Stimulated activated CD4-positive, alpha-beta T cell treated with anti-CD3 and anti-CD28 coated beads, Interleukin-2, amount 100 ng/mL, for 24 hours (primary cell): ENCODE data around the gene KRTCAP3.
"Not testable (repeated sequence)": the region's sequence is repeated elsewhere in the genome, so short reads cannot be mapped to it uniquely, and the experiment has no call there.

ENCODE experiments used
- DNase-seq, 2 donors: peaks; one replicate each; pipeline ENCODE4 v3.0.0-alpha.2; 2020

The KRTCAP3 gene, protein sequence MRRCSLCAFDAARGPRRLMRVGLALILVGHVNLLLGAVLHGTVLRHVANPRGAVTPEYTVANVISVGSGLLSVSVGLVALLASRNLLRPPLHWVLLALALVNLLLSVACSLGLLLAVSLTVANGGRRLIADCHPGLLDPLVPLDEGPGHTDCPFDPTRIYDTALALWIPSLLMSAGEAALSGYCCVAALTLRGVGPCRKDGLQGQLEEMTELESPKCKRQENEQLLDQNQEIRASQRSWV

DNA sequence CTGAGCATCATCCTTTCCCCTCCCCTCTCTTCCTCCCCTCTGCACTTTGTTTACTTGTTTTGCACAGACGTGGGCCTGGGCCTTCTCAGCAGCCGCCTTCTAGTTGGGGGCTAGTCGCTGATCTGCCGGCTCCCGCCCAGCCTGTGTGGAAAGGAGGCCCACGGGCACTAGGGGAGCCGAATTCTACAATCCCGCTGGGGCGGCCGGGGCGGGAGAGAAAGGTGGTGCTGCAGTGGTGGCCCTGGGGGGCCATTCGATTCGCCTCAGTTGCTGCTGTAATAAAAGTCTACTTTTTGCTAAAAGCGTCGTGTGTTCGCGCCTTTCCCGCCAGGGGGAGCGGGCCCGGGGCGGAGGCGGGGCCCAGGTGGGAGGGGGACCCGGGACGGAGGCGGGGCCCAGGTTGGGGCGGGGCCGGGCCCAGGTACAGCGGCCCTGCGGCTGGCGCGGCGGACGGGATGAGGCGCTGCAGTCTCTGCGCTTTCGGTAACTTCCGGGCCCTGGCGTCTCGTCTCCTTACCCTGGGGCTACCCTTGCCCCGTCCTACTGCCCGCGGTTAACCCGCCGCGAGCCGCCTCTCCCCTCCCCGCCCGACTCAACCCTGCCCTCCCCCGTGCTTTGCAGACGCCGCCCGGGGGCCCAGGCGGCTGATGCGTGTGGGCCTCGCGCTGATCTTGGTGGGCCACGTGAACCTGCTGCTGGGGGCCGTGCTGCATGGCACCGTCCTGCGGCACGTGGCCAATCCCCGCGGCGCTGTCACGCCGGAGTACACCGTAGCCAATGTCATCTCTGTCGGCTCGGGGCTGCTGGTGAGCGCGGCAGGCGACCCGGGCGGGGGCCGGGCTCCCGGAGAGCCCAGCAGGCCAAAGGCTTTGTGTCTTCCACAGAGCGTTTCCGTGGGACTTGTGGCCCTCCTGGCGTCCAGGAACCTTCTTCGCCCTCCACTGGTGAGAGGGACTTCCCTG, at the start of gene KRTCAP3:
Gene KRTCAP3, plus strand, starts transcription at position 424 of the 962 bp plus-strand sequence. Its CDS starts 32 bp downstream, at position 456.
- DNase-seq, result peak; percentile 31 to 42

DNA sequence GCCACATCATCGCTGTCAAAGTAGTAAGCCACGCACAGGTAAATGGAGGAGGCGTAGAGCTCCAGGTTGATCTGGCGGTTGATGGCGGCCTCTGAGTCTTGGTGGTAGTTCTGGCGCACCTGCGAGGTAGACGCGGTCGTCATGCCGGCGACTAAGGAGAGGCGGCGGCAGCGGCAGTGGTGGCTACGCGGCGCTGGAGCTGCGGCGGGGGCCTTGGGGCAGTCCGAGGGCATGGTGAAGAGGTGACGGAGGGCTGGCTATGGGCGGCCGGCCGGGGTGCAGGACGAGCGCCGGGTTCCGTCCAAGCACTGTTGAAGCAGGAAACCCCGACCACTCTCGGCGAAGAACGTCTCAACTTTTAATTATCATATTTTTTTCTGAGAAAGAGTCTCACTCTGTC, 49.0 kb upstream of the KRTCAP3 start:
- DNase-seq, result no peak

DNA sequence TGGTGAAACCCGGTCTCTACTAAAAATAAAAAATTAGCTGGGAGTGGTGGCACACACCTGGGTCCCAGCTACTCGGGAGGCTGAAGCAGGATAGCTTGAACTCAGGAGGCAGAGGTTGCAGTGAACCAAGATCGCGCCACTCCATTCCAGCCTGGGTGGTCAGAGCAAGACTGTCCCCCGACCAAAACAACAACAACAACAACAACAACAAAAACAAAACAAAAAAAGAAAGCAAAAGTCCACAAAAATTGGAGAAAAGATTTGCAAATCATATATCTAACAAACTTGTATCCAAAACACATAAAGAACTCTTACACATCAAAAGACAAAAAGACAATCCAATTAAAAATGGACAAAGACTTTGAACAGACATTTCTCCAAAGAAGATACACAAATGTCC, 43.2 kb upstream of the KRTCAP3 start:
- DNase-seq, result no peak

DNA sequence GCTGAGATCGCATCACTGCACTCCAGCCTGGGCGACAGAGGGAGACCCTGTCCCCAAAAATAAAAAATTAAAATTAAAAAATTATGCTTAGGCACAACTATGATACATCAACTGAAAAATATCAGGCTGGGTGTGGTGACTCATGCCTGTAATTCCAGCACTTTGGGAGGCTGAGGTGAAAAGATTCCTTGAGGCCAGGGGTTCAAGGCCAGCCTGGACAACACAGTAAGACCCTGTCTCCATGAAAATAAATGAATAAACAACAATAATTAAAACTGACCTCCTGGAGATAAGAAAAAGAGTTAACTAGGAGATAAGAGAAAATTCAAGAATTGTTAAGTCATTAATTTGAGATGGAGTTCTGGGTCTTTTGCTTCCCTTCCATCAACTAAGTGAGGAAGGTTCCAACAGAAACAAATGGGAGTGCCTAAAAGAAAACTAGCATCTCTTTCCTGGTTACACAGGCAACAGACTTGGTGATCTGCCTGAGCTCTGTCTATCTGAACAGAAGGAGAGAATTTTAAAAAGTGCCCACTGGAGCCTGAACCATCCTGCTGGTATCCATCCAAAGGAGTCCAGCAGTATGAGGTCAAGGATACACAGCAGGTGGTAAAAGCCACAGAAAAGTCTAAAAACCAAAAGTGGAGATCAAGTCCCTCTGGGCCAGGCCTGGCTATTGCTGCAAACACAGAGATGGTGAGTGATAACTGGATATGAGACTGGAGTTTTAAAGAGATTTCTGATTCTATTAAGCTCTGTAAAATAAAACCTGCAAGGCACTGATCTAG, 41.6 kb upstream of the KRTCAP3 start:
- DNase-seq, result no peak

DNA sequence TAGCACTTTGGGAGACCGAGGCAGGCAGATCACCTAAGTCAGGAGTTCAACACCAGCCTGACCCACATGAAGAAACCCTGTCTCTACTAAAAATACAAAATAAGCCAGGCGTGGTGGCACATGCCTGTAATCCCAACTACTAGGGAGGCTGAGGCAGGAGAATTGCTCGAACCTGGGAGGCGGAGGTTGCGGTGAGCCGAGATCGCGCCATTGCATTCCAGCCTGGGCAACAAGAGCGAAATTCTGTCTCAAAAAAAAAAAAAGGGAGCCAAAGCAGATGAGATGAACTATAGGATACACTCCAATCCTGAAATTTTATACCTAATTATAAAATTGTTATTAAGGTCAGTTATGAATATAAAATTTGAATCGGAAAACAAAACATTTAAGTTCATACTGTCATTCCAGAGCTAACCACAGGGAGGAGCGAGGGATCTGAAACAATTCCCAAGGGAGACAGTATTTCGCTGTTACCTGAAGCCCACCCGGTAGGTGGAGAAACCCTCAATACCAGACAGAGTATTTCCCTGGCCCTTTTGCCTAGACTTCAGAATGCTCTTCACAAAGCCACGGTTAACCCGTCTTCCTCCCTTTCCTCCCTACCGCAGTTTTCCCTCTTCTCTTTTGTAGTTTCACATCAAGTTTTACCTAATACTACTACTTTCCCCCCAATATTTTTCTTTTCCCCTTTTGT, 34.2 kb upstream of the KRTCAP3 start:
- DNase-seq, result no peak

DNA sequence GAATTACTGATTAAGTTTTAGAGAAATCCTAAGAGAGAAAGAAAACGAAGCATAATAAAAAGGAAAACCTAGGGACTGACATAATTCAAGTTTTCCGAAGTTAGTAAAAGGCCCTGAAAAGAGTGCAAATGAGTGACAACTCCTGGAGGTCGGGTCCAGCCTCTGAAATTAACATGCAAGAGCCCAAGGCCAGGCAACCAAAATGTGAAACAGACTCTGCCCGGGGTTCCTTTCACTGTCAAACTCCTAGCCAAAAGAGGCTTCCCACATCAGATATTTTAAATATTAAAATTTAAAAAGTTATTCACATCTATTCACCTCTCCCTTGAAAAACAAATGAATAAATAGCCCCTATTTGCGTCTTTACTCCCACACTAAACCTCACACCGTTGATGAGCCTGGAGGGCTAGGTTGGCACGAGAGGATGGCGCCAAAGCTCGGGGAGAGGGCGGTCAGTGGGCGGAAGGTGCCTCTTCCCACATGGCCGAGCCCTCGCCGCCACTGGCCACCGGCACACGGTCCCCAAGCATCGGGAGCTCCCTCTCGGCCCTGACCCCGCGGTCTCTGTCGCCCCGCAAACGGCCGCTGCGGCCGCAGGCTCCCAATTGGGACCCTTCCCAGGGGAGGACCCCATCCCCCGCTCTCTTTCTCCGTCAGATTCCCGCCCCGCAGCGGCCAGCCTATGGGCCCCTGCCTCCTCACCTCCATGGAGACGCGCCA, 33.4 kb upstream of the KRTCAP3 start:
- peak; percentile 37 to 41 for DNase-seq

DNA sequence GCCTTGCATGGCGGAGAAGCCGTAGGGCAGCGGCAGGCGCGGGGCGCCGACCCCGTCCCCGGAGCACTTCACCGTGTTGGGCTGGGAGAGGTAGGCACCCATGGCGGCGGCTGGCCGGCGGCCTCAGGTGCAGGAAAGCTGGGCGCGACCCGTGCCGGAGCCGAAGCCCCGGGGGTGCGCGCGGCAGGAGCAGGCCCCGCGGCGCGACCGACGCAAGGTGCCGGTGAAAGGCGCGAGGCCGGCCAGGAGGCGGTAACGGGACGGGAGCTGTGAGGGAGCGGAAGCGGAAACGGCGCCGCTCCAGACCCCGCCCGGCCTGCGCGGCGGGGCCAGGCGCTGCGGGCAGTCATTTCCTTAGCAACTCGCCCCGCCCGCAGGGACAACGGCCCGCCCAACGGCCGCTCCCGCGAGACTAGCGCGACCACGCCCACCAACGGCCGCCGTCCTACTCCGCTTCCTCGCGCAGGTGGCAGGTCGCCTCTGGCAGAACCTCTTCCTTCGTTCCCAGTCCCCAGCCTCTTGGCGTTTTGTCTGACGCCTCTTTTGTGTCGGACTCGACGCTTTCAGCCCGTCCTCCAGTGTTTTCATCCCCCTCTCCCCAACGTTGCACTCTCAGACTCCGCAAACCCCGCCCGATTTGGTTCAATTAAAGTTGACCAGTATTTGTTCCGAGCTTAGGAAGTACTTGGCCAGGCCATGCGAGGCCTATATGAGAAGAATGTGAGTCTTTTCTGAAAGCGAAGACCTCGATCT, 32.7 kb upstream of the KRTCAP3 start, which contains the start of gene PPM1G:
Gene PPM1G, minus strand, starts transcription at position 271 of the 753 bp plus-strand sequence. Its CDS starts 169 bp downstream, at position 102.
- DNase-seq, result peak; percentile 97 to 99

DNA sequence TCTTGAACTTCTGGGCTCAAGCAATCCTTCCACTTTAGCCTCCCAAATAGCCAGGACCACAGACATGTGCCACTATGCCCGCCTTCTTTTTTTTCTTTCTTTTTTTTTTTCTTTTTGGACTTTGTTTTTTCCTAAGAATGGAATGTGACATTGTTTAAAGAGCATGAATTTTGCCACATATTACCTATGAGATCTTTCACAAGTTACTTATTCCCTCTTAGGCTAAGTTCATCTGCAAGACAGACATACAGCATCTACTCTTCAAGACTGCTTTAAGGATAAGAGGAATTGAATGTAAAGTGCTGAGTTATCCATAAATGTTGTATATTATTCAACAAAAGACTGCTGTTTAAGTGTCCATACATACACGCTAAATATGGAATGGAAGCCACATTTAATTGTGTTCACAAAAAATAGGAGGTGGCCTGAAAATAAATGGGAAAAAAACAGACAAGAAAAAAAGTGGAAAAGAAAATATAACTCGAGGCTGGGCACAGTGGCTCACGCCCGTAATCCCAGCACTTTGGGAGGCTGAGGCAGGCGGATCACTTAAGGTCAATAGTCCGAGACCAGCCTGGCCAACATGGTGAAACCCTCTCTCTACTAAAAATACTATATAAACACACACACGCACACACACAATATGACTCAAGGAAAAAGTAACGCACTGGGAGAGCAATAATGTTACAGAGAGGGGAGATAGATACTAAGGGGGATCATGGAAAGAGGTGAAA, 29.6 kb upstream of the KRTCAP3 start:
- no peak for DNase-seq

DNA sequence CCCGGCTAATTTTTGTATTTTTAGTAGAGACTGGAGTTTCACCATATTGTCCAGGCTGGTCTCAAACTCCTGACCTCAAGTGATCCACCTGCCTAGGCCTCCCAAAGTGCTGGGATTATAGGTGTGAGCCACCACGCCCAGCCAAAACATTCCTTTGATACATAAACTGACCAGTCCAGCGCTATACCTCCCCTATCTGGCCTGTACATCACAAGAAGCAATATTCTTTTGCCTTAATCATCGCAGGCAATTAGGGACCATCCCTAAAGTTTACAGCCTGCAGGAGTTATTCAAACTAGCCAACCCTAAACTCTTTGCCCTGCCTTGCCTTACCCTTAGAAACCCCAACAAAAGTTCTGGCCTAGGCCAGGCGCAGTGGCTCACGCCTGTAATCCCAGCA, 26.0 kb upstream of the KRTCAP3 start:
- no peak for DNase-seq

DNA sequence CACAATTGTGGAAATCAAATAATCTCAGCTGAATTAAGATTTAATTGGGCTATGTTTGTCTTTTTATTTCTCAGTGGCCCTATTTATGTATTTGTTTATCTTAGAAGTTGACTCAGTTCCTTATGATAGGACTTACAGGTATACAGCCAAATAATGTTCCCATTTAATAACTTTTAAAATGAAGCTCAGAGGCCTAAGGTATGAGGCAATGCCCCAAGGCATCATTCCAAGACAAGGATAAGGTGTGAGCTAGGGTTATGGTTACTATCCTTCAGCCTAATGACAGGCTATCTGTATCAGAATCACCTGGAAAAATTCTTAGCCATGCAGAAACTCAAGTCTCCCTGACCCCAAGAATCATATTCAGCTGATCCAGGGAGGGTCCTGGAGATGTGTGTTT, 21.2 kb upstream of the KRTCAP3 start:
- DNase-seq, result no peak

DNA sequence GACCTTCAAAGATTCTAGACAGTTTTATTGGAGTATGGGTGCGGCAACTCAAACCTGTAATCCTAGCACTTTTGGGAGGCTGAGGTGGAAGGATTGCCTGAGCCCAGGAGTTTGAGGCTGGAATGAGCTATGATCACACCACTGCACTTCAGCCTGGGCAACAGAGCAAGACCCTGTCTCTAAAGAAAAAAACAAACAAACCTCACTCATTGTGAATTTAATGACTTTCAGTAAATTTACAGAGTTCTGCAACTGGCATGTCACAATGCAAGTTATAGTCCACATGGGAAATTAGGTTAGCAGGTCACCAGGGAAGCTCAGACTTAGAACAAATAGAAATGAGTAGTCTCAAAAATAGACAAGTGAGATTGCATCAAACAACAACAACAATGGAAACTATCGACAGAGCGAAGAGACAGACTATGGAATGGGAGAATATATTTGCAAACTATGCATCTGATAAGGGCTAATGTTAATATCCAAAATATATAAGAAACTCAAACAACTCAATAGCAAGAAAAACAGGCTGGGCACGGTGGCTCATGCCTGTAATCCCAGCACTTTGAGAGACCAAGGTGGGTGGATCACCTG, 20.4 kb upstream of the KRTCAP3 start:
- no peak for DNase-seq

DNA sequence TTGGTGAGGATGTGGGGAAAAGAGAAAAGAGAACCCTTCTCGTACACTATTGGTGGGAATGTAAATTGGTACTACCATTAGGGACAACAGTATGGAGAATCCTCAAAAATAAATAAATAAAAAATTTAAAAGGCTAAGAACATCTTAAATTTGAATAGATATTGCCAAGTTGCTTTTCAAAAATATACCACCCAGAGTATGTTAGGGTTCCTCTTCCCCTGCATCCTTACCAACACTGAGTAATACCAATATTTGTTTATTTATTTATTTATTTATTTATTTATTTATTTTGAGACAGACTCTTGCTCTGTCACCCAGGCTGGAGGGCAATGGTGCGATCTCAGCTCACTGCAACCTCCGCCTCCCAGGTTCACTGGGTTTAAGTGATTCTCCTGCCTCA, 19.2 kb upstream of the KRTCAP3 start:
- DNase-seq, result no peak

DNA sequence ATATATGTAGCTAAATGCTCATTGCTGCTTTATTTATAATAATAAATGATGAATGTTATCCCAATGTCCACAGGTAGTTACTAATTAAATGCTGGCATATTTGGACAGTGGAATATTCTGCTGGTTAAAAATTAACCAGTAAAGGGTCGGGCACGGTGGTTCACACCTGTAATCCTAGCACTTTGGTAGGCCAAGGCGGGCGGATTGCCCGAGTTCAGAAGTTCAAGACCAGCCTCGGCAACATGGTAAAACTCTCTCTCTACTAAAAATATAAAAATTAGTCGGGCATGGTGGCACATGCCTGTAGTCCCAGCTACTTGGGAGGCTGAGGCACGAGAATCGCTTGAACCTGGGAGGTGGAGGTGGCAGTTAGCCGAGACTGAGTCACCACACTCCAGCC, 17.1 kb upstream of the KRTCAP3 start:
- not testable (repeated sequence) for DNase-seq

DNA sequence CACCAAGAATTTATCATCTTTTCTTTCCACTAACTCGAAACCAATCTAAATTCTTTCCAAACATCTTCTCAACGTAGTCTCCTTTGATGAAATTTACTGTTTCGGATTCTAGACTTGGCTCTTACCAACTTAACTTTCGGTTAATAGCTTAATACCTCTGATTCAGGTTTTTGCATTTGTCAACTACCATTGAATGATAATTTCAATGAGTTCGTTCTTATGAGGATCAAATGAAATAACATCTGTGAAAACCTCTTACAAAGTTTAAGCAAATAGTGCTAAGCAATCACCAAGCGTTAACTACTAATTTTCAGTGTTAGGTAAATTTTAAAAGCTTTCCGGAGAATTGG, 14.3 kb upstream of the KRTCAP3 start:
- DNase-seq, result no peak

DNA sequence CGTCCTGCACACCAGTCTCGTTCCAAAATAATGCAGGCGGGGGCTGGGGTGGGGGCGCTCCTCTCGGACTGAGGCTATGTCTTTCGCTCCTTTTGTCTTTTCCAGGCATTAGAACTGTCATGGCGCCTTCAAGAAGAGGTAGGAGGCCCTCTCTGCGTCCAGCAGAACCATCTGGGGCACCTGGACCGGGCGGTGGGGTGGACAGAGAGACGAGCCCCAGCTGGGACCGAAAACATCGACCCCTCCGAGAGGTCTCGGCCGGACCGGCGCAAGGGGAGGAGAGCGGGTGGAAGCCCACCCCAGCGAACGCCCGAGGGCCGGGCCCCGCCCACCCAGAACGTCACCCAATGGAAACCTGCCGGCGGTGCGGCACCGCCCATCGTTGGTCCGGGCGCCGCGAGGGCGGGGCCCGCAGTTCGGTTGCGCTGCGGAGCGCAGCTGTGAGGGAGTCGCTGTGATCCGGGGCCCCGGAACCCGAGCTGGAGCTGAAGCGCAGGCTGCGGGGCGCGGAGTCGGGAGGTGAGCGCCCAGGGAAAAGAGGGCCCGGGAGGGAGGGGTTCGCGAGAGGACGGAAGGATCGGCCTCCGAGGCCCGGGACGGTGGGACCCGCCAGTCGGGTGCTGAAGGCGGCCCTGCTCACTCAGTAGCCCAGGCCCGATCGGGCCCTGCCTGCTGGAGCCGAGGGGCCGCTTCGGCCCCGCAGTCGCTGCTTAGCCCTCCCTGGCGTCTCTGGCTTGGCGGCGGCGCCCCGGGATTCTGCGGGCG, 13.8 kb upstream of the KRTCAP3 start, which contains the start of gene NRBP1:
Gene NRBP1, plus strand, starts transcription at position 419 of the 765 bp plus-strand sequence. CDS start 4,643 bp downstream, outside the sequence.
- DNase-seq, result peak; percentile 95 to 96

DNA sequence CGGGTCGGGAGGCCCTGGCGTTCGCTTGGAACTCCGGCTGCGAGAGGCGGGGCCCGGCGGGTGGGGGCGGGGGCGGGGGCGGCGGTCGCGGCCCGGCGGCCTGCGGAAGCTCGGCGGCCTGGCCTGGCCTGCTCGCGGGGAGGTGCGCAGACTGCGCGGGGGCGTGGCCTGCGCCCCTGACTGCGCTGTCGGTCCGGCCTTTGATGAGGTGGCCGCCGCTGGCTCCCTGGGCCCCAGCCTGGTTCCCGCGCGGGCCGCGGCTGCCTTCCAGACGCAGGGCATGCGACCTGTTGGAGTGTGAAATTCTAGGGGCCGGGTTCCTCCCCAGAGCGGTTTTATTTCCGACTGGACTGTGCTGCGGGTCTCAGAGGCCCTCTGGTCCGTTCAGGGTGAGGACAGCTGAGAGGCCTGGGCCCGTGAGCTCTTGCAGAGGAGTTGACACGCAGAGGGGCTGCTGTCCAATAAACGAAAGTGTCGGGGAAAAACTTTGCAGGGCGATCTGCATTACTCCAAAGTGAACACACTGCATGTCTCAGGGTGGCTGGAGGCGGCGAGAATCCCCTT, 13.1 kb upstream of the KRTCAP3 start:
- peak; percentile 70 to 82 for DNase-seq

DNA sequence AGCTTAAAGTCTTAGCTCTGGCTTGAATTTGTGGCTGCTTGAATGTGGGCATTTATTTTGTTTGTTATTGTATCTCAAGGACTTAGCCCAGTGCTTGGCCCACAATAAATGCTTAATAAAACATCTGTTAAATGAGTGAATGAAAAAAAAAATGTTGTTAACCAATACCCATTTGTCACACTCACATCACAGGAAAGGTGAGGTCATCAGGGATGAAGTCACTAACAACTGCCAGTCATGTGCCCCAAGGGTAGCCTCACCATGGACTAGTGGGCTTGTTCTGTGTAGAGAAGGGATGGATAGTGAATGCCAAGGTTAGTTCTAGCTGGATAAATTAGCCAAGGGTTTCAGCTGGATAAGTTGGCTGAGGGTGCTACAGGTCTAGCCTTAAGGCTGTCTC, 10.8 kb upstream of the KRTCAP3 start:
- peak in 1 of 2 donors; percentile 24 for DNase-seq

DNA sequence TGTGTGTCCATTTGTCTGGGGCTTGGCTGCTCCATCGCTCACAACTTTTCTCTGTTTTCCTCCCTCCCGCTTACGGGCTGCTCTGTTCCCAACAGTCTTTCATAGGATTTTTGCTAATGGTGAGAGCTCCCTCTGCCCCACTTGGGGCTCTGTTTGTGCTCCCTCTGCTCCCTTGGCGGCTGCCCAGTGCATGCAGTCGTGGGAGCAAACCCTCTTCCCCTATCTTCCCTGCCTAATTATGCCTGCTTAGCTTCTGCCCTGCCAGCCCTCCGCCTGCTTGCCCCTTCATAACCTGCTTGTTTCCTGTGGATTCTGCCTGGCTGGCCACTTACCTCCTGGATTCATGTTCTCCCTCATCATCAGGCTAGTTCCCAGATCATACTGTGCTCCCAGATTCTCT, 6.6 kb upstream of the KRTCAP3 start:
- no peak for DNase-seq
